Prostate gland (tissue), 2 donors: ENCODE results near the gene DAPP1. TPM values are rescaled to one million over a fixed set of nuclear protein-coding genes. Genes with fewer than 3 reads are reported as not detected.

Experiments
- DNase-seq: peaks from one replicate; pipeline ENCODE4 v3.0.0-alpha.2; 2019; ENCODE audit warnings: low spot score
- H3K27ac ChIP-seq, 2 donors: fragments of 200-600 bp; sonication (generic); 2 replicates each; pipeline ENCODE4 v1.5.1; 2017 to 2019
- H3K27me3 ChIP-seq: fragments of 200-600 bp; sonication (generic); replicated peaks from 2 replicates; pipeline ENCODE4 v1.5.1; 2019; ENCODE audit not compliant: insufficient read depth
- H3K36me3 ChIP-seq, 2 donors: fragments of 200-600 bp; sonication (generic); 1 replicate in 1 of 2; 2 replicates in 1 of 2; pipeline versions ENCODE4 v1.5.1 to v1.8.1; 2017 to 2019
- H3K4me1 ChIP-seq: fragments of 200-600 bp; sonication (generic); replicated peaks from 2 replicates; pipeline ENCODE4 v1.5.1; 2019
- H3K4me3 ChIP-seq, 2 donors: fragments of 200-600 bp; sonication (generic); 2 replicates each; pipeline ENCODE4 v1.5.1; 2017 to 2019
- H3K9me3 ChIP-seq: fragments of 200-600 bp; sonication (generic); 2 replicates; pipeline ENCODE4 v1.5.1; 2017
- CTCF ChIP-seq, 4 experiments: fragments of 200-600 bp in 2 of 4; fragments of 450-650 bp in 2 of 4; sonication (generic) in 2 of 4; IDR thresholded peaks; 1 replicate in 3 of 4; 2 replicates in 1 of 4; pipeline ENCODE4 v1.5.1; 2016 to 2019; ENCODE audit warnings: antibody characterized with exemption in 4 of 4, mild to moderate bottlenecking in 2 of 4, moderate library complexity in 2 of 4
- POLR2A ChIP-seq: fragments of 450-650 bp; IDR thresholded peaks from one replicate; pipeline ENCODE4 v1.6.1; 2016; ENCODE audit warnings: antibody characterized with exemption, mild to moderate bottlenecking
- POLR2AphosphoS5 ChIP-seq: sonication (generic); formaldehyde crosslinking; IDR thresholded peaks from one replicate; pipeline ENCODE4 v1.6.1; 2017; ENCODE audit warnings: antibody characterized with exemption
- WGBS: methylation state at CpG from one replicate; pipeline ENCODE4 v1.1.5; 2018; 5-methylcytosine and 5-hydroxymethylcytosine counted together
- intact Hi-C: fragments of 100-400 bp; cut with DNase I; formaldehyde crosslinking; loops from one replicate; pipeline ENCODE4 v1.14.2; 2022
- total RNA-seq, 2 donors: library from RNA; depleted of rRNA; stranded (reverse); fragments of >200 nt; gene quantifications; one replicate each; pipeline ENCODE4 v1.1.0, GENCODE V29; 2016

DAPP1 gene
- total RNA-seq, 2 donors from 2014 or later: 1.1 to 2.0 TPM

DNA sequence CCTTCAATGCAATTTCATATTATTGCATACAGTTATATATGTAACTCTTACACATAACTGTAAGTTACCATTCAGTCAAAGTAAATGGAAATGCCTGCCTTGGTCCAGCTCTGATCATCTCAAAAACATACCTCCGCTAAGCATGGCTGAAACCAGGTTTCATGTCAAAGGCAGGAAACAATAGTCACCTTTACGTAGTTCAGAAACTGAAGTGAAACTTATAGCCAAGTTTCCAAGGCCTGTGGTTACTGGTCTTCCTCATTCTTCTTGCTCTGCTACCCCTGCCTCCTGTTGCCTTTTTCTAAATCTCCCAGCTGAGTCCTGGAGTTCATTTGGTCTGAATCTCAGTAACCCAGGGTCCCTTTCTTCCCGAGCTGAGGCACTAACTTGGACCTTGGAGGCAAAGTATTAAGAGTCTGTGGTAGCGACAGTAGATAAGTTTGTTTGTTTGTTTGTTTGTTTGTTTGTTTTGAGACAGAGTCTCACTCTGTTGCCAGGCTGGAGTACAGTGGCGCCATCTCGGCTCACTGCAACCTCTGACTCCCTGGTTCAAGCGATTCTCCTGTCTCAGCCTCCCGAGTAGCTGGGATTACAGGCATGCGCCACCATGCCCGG lies 30.8 kb downstream of the DAPP1 start:
- no peak for DNase-seq
- intact Hi-C loops: no loop called here
- no peak for TF ChIP-seq POLR2AphosphoS5
- TF ChIP-seq POLR2A: no peak
- Histone ChIP-seq H3K27me3 (no peaks in the 10 kb centered on the region), H3K4me3 (no peak overlapping the region), H3K4me1 (no peaks in the 10 kb centered on the region), H3K9me3 (no peaks in the 10 kb centered on the region), H3K27ac (no peak overlapping the region), H3K36me3 (no peaks in the 10 kb centered on the region)
- WGBS: 81% methylated on average over 10 of the region's 10 CpGs

GRCh38 chr4:99848591-99849001 lies 32.0 kb downstream of the DAPP1 start:
- intact Hi-C loops: no loop called here
- no peak for DNase-seq
- Histone ChIP-seq H3K27me3 (no peaks in the 10 kb centered on the region), H3K36me3 (no peaks in the 10 kb centered on the region), H3K4me1 (no peaks in the 10 kb centered on the region), H3K27ac (no peak overlapping the region), H3K4me3 (no peak overlapping the region), H3K9me3 (no peaks in the 10 kb centered on the region)
- WGBS: 98% methylated on average over 4 of the region's 4 CpGs
- TF ChIP-seq POLR2A (no peak), POLR2AphosphoS5 (no peak), CTCF (IDR thresholded peaks at IDR 0.05) (no peak)

DNA sequence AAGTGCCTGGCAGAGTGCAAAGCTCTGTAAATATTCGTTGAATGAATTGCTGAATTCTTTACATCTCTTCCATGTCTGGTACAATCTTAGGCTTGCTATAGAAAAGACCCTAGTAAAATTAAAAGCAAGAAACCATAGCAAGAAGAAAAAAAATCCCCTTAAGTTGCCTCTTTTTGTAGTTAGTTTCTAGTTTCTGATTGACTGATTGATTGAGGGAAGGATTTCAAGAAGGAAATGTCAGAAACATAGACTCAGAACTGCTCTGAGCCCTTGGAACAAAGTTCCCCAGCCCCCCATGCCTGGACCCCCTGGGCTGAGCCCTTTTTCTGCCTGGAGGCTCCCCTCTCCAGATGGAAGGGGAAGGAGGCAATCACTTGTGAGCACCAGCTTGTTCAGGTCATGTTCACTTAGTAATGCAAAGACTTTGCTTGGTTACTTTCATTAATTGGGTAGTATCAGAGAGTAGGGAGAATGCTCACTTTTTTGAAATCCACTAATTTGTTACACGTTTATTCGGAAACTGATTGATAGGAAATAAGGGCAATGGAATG lies 35.6 kb downstream of the DAPP1 start:
- H3K9me3 ChIP-seq: no peaks in the 10 kb centered on the region
- H3K27me3 ChIP-seq: no peaks in the 10 kb centered on the region
- WGBS: 78% methylated on average over 3 of the region's 3 CpGs
- TF ChIP-seq CTCF (IDR thresholded peaks at IDR 0.05) (no peak), POLR2AphosphoS5 (no peak), POLR2A (no peak)
- no peaks in the 10 kb centered on the region for H3K4me1 ChIP-seq
- intact Hi-C loops: no loop called here
- H3K4me3 ChIP-seq: no peak overlapping the region
- no peak for DNase-seq
- no peak overlapping the region for H3K27ac ChIP-seq
- no peaks in the 10 kb centered on the region for H3K36me3 ChIP-seq

- H3K27ac ChIP-seq: no peak overlapping the region
- intact Hi-C loops: no loop called here
- no peaks in the 10 kb centered on the region for H3K27me3 ChIP-seq
- no peak overlapping the region for H3K4me3 ChIP-seq
- no peak for DNase-seq
- no peak for TF ChIP-seq POLR2AphosphoS5
- H3K4me1 ChIP-seq: no peaks in the 10 kb centered on the region
- no peaks in the 10 kb centered on the region for H3K9me3 ChIP-seq
- 82% methylated on average over 3 of the region's 3 CpGs for WGBS
- H3K36me3 ChIP-seq: no peaks in the 10 kb centered on the region
These were observed 36.6 kb downstream of the DAPP1 start for GRCh38 chr4:99853190-99853589.

DNA sequence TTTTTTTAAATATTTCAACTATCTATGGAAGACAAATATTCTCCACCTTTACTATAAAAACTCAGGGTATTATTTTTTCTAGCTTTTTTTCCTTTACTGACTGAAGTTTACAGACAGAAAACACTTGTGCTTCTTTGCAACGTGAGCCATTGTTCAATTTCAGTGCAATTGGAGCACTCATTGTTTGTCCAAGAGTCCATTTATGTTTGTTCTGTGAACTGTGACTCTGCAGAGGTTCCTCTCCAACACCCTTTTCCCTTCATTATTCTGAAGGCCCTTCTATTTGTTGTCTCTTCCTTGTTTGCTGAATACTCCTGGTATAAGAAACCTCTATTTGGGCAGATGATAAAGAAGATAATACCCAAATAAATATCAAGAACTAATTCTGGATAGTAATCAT lies 37.4 kb downstream of the DAPP1 start:
- no peak for TF ChIP-seq POLR2A
- no peak for TF ChIP-seq POLR2AphosphoS5
- TF ChIP-seq CTCF (IDR thresholded peaks at IDR 0.05): no peak
- intact Hi-C loops: no loop called here
- Histone ChIP-seq H3K4me1 (no peaks in the 10 kb centered on the region), H3K9me3 (no peaks in the 10 kb centered on the region), H3K4me3 (no peak overlapping the region), H3K27me3 (no peaks in the 10 kb centered on the region), H3K36me3 (no peaks in the 10 kb centered on the region), H3K27ac (no peak overlapping the region)
- WGBS: 42% methylated on average over 1 of the region's 1 CpG
- no peak for DNase-seq

DNA sequence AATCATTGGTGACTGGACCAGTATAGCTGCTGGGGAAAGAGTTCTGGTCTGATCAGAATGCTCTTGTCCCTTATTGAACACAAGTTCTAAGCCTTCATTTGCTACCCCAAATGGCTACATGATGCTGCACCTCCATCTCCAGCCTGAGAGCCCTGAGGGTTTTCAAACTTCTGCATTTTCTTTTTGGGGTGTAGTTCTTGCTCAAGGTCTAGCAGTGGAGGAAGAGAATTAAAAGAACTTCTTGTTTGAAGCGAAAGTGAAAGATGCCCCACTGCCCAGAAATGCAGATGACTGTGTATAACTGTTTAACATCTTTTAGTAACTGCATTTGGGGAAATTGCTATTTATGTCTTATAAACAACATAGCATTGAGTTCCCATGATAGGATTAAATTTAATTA lies 39.1 kb downstream of the DAPP1 start:
- Histone ChIP-seq H3K4me1 (no peaks in the 10 kb centered on the region), H3K27ac (no peak overlapping the region), H3K4me3 (no peak overlapping the region), H3K9me3 (no peaks in the 10 kb centered on the region), H3K27me3 (no peaks in the 10 kb centered on the region), H3K36me3 (no peaks in the 10 kb centered on the region)
- intact Hi-C loops: no loop called here
- DNase-seq: no peak
- no peak for TF ChIP-seq POLR2AphosphoS5
- TF ChIP-seq POLR2A: no peak
- TF ChIP-seq CTCF (IDR thresholded peaks at IDR 0.05): no peak
- WGBS: 85% methylated on average over 1 of the region's 1 CpG
